ENCODE measurements around the gene NOTCH2. TPM values are rescaled to one million over a fixed set of nuclear protein-coding genes. Genes with fewer than 3 reads are reported as not detected.

Gene NOTCH2
- total and polyA plus RNA-seq, 3 donors from 2014 or later = 77.8 to 256 (median 173) TPM

DNA sequence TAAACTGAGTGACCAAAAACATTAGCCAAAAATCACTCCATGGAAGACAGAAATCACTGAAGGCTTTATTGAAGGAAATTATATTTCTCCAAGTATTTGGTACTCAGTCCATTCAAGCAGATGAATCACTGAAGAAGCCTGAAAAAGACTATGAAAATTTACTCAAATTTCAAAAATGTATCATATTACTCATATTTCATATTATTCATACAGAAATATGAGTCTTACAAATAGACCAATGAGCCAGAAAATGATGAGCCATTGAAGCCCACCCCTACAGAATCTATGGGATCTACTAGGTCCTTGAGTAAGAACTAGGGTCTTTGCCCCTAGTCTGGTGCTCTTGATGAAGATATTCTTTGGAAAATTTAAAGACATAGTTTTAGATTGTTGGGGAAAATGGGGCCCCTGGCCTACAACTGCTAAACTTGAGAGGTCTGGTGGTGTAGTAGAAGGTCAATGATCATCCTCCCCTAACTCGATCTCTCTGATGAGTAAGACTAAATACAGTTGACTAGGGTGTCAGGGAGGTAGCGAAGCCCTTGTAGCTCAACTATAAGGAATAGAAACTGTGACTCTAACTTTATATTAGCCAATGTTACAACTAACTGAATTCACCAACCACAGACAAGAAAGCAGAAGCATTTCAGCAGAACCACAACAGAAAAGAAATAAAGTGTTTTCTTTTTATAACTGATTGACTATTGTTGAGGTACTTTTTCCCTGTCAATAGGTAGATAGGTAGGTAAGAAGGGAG lies 81.0 kb downstream of the NOTCH2 start:
- Histone ChIP-seq H3K9me3 (no peaks in the 10 kb centered on the region), H3K27ac (no peak overlapping the region), H3K4me3 (no peak overlapping the region), H3K27me3 (no peaks in the 10 kb centered on the region), H3K36me3 (ENCODE audit: low read depth, missing control alignments) (no peaks in the 10 kb centered on the region), H3K4me1 (peaks cover 3% of the 10 kb centered on the region)
- 87 to 90% methylated on average over 2 of the region's 2 CpGs for WGBS, 2 donors
- intact Hi-C loops (cut with DNase I; ENCODE audit: low total_unique reads) = no loop called here
- TF ChIP-seq, protein P1, sequence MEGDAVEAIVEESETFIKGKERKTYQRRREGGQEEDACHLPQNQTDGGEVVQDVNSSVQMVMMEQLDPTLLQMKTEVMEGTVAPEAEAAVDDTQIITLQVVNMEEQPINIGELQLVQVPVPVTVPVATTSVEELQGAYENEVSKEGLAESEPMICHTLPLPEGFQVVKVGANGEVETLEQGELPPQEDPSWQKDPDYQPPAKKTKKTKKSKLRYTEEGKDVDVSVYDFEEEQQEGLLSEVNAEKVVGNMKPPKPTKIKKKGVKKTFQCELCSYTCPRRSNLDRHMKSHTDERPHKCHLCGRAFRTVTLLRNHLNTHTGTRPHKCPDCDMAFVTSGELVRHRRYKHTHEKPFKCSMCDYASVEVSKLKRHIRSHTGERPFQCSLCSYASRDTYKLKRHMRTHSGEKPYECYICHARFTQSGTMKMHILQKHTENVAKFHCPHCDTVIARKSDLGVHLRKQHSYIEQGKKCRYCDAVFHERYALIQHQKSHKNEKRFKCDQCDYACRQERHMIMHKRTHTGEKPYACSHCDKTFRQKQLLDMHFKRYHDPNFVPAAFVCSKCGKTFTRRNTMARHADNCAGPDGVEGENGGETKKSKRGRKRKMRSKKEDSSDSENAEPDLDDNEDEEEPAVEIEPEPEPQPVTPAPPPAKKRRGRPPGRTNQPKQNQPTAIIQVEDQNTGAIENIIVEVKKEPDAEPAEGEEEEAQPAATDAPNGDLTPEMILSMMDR (IDR thresholded peaks at IDR 0.05) = no peak
- no peak for TF ChIP-seq POLR2A (IDR thresholded peaks at IDR 0.05)
- DNase-seq = no peak

DNA sequence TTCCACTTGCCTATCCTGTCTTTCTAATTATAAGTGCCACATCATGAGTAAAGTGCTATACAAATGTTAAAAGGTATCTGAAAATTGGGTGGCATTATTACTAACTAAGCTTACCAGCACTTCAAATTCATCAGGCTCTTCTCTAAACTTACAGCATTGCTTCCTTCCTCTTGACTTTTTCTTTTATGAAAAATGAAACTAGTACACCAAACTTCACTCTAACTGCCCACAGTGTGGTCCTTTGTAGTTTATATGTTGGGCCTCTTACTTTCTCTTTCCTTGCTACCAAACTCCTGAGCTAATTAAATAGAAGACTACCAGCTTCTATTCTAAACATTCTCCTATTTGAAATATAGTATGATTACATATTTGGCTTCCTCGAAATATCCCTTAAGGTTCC lies 81.8 kb downstream of the NOTCH2 start:
- Histone ChIP-seq H3K27ac (peak overlapping the region in 1 of 2 donors; percentile 12), H3K27me3 (no peaks in the 10 kb centered on the region), H3K4me3 (no peak overlapping the region), H3K36me3 (ENCODE audit: low read depth, missing control alignments) (no peaks in the 10 kb centered on the region), H3K4me1 (peaks cover 8% of the 10 kb centered on the region), H3K9me3 (no peaks in the 10 kb centered on the region)
- WGBS, 2 donors = 83 to 96% methylated on average over 1 of the region's 1 CpG
- intact Hi-C loops (cut with DNase I; ENCODE audit: low total_unique reads) = no loop called here
- DNase-seq = no peak
- TF ChIP-seq, protein P1 (IDR thresholded peaks at IDR 0.05) = no peak
- no peak for TF ChIP-seq POLR2A (IDR thresholded peaks at IDR 0.05)

- Histone ChIP-seq H3K9me3 (no peaks in the 10 kb centered on the region), H3K27me3 (no peaks in the 10 kb centered on the region), H3K27ac (no peak overlapping the region), H3K36me3 (ENCODE audit: low read depth, missing control alignments) (no peaks in the 10 kb centered on the region), H3K4me1 (peaks cover 14% of the 10 kb centered on the region), H3K4me3 (no peak overlapping the region)
- DNase-seq = no peak
- WGBS, 2 donors = 80 to 91% methylated on average over 2 of the region's 2 CpGs
- TF ChIP-seq, protein P1 (IDR thresholded peaks at IDR 0.05) = no peak
- no peak for TF ChIP-seq POLR2A (IDR thresholded peaks at IDR 0.05)
- intact Hi-C loops (cut with DNase I; ENCODE audit: low total_unique reads) = no loop called here
These were observed 82.3 kb downstream of the NOTCH2 start for GRCh38 chr1:119987112-119987511.

GRCh38 chr1:119986007-119986497 lies 83.4 kb downstream of the NOTCH2 start:
- Histone ChIP-seq H3K9me3 (no peaks in the 10 kb centered on the region), H3K4me1 (peaks cover 24% of the 10 kb centered on the region), H3K36me3 (ENCODE audit: low read depth, missing control alignments) (no peaks in the 10 kb centered on the region), H3K27me3 (no peaks in the 10 kb centered on the region), H3K4me3 (no peak overlapping the region), H3K27ac (peak overlapping the region in 1 of 2 donors; percentile 19)
- no peak for TF ChIP-seq POLR2A (IDR thresholded peaks at IDR 0.05)
- intact Hi-C loops (cut with DNase I; ENCODE audit: low total_unique reads) = no loop called here
- 80 to 86% methylated on average over 3 of the region's 3 CpGs for WGBS, 2 donors
- no peak for DNase-seq

DNA sequence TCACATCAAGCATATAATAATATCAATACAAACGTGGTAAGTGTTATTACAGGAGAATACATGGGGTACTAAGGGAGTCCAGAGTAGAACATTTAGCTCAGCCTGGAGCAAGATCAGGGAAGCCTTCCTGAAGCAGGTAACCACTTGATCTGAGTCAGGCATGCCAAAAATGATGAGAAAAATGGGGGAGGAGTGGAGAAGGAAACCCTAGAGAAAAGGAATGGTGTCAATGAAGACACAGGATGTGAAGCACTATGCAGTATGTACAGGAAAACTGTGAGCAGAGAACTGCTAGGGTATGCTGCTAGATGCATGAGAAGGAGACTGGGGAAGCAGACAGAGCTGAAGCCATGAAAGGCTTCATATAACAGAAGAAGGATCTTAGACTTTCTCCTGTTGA lies 84.7 kb downstream of the NOTCH2 start:
- Histone ChIP-seq H3K36me3 (ENCODE audit: low read depth, missing control alignments) (no peaks in the 10 kb centered on the region), H3K27me3 (no peaks in the 10 kb centered on the region), H3K4me3 (no peak overlapping the region), H3K9me3 (no peaks in the 10 kb centered on the region), H3K27ac (peak overlapping the region in 1 of 2 donors; percentile 8), H3K4me1 (peaks cover 24% of the 10 kb centered on the region)
- intact Hi-C loops (cut with DNase I; ENCODE audit: low total_unique reads) = no loop called here
- TF ChIP-seq POLR2A (IDR thresholded peaks at IDR 0.05) = no peak
- TF ChIP-seq, protein P1 (IDR thresholded peaks at IDR 0.05) = no peak
- WGBS, 2 donors = 32 to 47% methylated on average over 1 of the region's 1 CpG
- no peak for DNase-seq
